Measurements from ENCODE around the gene KIF20A.
"Not testable (repeated sequence)": the region's sequence is repeated elsewhere in the genome, so short reads cannot be mapped to it uniquely, and the experiment has no call there.

Gene KIF20A

GRCh38 chr5:138178516-138179276 is at the start of gene KIF20A, which contains the start of gene BRD8:
Gene KIF20A (plus strand): TSS chr5:138179112. CDS start chr5:138179681, 569 bp downstream.
Gene BRD8 (minus strand): TSS chr5:138178630. CDS start chr5:138178614, 16 bp downstream.
- peak; percentile 39 to 78 (median 66) for DNase-seq

DNA sequence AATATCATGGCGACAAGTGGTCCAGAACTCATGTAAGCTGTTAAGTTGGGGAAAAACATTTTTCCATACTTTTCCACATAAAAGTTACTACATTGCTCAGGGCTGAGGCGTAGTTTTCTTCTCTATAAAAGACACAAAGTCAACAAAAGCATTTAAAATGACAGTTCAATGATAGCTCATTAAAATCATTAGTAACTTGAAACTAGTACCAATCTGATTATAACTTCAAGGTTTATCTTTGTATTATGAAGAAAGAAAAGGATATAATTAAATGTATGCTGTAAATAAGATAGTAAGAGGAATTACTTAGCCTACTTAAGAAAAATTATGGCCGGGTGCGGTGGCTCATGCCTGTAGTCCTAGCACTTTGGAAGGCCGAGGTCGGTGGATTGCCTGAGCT is 49.6 kb upstream of the KIF20A start:
- DNase-seq, result no peak

- DNase-seq, result no peak
Observed at GRCh38 chr5:138132543-138132942, 46.4 kb upstream of the KIF20A start.

DNA sequence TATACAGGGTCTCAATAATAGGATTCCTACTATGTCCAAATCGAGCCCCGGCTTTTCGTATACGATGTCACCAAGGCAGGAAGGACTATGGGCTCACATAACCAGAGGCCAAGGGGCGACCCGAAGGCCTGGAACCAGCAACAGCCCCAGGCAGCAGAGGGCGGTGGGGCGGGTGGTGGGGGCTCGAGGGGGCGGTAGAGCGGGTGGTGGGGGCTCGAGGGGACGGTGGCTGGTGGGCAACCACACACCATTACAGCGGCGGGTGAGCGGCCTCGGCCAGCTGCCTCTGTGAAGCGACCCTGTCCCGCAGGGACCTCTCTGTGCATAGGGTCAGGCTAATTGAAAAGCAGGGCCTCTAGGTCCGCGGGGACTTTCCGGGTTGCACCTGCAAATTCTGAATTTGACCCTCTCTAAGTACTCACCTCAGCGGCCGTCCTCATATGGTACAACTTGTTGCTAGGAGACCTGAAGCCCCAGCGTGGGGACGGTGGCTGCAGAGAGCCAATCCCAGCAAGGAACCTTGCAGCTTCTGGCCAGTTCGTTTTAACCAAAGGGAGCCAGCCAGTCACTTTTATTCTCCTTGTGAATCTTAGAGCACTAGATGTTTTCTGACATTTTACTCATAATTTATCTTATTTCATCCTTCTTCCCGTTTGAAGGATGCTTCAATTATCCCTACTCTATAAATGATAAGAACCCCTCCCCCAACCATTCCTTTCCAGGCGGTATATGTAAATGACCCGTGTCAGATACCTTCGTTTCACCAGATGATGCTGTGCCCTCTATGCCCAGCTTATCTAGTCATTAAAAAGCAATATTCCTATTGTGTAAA is 39.7 kb upstream of the KIF20A start, which contains the start of gene NME5:
Gene NME5, minus strand, starts transcription at position 480 of the 832 bp plus-strand sequence. CDS start 648 bp downstream, outside the sequence.
- no peak for DNase-seq

- DNase-seq, result no peak
Observed at GRCh38 chr5:138139781-138140090, 39.2 kb upstream of the KIF20A start.

GRCh38 chr5:138140268-138140667 is 38.6 kb upstream of the KIF20A start:
- no peak for DNase-seq

GRCh38 chr5:138141734-138142133 is 37.2 kb upstream of the KIF20A start:
- DNase-seq, result no peak

- not testable (repeated sequence) for DNase-seq
Observed at GRCh38 chr5:138143578-138143977, 35.3 kb upstream of the KIF20A start.

DNA sequence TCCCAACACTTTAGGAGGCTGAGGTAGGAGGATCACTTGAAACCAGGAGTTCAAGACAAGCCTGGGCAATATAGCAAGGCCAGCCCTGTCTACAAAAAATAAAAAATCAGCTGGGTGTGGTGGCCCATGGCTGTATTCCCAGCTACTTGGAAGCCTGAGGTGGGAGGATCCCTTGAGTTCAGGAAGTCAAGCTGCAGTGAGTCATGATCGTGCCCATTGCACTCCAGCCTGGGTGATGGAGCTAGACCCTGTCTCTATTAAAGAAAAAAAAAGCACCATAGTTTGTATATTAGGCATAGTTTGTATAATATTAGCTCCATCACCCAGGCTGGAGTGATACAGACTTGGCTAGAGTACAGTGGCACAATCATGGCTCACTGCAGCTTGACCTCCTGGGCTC is 30.1 kb upstream of the KIF20A start:
- no peak for DNase-seq

DNA sequence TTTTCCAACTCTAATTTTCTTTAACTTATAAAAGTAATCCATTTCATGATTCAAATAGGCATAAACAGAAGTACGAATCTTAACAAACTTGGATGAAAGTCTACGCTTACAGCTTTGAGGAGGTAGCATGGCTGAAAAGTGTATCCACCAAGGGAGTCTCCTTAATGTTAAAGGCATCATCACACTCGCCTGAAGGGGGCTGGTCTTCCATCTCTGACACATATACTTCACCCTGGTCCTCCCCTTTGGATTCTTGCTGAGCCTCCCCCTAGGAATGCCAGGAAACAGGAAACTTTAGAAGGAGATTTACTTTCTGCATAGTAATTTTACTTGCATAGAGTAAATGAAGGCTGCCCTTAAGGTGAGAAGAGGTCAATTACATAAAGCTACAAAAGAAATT is 29.4 kb upstream of the KIF20A start:
- DNase-seq, result no peak

- not testable (repeated sequence) for DNase-seq
Observed at GRCh38 chr5:138155977-138156376, 22.9 kb upstream of the KIF20A start.

DNA sequence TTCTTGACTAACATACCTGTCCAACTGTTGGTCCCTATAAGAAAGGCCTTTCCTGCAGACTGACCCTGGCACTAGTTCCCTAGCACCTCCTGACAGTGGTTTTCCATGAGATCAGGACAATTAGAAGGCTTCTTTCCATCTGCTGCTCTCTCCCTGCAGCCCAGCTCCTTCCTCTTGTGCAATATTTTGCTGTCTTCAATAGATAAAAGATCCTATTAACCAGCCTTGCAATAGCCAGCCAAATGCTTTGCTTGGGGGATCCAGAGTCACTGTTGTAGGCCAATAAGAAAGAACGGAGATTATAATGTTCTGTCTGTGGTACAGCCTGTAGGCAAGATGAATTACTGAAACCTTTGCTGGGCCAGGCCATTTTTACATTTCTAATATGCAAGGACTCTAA is 21.3 kb upstream of the KIF20A start:
- no peak for DNase-seq

GRCh38 chr5:138159666-138160065 is 19.2 kb upstream of the KIF20A start:
- DNase-seq, result no peak

DNA sequence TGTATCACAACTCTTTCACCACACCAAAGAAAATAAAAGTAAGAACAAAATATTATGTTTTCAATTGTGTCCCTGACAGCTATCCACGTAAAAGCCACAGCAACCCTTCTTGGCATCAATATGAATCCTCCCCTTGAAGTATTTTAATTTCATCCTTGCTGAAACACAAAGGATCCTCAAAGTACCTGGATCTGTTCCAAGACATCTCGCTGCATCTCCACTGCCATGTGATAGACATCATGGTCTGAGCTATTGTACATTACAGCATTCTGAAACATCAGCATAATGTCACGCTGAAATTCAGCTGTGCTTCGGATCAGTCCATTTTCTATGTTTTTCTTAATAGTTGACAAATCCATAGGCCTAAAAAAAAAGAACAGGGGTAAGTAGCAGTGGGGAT is 18.2 kb upstream of the KIF20A start:
- DNase-seq, result no peak

- DNase-seq, result no peak
Observed at GRCh38 chr5:138163721-138164120, 15.2 kb upstream of the KIF20A start.

- DNase-seq, result no peak
Observed at GRCh38 chr5:138169124-138169523, 9.8 kb upstream of the KIF20A start.

DNA sequence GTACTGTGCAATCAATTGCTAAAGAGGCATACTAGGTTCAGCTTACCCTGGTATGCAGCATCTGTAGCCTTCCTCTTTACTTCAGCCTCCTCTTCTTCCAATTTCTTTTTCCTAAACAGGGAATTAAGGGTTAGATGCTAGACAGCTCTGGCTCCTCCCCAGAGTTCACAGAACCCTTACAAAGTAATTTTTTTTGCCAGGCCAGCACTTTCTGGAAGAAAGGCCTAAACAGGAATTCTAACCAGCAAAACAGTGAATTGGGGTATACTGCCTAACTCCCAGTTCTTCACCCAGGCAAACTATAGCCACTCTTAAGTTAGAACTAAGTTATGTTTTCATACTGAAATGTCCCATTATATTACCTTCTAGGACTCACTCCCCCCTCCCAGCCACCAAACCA is 8.6 kb upstream of the KIF20A start:
- no peak for DNase-seq

DNA sequence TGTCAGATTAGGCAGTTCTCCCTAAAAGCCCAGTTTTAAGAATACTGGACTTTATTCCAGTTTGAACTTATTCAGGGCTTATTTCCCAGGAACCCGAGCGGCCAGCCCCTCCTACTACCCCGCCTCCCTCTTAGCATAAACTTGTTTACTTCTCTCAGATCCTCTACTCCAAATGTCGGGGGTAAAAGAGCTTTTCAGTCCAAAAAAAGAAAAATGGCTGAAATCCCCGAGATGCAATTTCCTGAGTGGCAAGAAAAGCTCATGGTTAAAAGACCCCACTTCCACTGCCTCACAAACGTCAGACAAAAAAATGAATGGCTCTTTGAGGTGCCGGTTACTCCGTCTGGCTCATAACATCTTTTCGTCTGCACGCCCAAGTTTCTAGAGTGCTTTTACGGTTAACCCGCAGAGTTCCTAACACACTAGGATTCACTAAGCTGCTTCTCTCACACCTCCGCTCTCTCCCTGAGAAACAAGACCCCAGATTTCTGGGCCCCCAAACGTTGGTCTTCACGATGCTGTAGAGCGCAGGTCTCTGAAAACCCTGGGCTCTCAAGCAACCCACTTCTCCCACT is 884 bp upstream of the KIF20A start:
- DNase-seq, result no peak

- DNase-seq, result no peak
Observed at GRCh38 chr5:138179277-138179857, 455 bp downstream of the KIF20A start.

DNA sequence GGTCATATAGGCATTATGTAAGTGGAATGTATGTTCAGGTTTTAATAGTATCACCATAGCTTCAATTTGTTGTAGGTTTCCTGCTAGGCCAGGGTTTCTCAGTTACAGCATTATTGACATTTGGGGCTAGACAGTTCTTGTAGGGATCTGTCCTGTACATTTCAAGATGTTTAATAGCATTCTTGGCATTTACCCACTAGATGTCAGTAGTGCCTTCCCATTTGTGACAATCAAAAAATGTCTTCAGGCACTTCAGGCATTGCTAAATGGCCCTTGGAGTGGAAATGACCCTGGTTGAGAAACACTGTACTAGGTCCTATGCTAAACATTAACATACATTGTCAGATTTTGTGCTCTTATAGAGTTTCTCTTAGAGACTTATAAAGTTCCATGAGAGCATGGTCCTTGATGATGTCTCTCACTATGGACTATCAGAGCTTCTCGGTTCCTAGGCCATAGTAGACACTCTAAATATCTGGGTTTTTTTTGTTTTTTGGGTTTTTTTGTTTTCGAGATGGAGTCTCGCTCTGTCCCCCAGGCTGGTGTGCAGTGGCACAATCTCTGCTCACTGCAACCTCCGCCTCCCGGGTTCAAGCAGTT is 1.4 kb downstream of the KIF20A start:
- DNase-seq, result no peak

GRCh38 chr5:138180841-138181240 is 1.9 kb downstream of the KIF20A start:
- no peak for DNase-seq

- DNase-seq, result no peak
Observed at GRCh38 chr5:138182808-138183207, 3.9 kb downstream of the KIF20A start.

- DNase-seq, result no peak
Observed at GRCh38 chr5:138186002-138186447, 7.1 kb downstream of the KIF20A start.
